K562 (cell line): ENCODE measurements around the gene LMBR1. TPM values are rescaled to one million over a fixed set of nuclear protein-coding genes. Genes with fewer than 3 reads are reported as not detected.

Experiments
- BMI1 ChIP-seq: fragments of 150-350 bp; IDR thresholded peaks from 2 replicates; pipeline ENCODE4 v1.6.1; 2014; ENCODE audit warnings: low read length
- EZH2 ChIP-seq: IDR thresholded peaks from 2 replicates; pipeline ENCODE4 v1.6.1; 2012; ENCODE audit warnings: low read depth, mild to moderate bottlenecking, inconsistent platforms, low read length, borderline replicate concordance
- FIP1L1 ChIP-seq: fragments of 200-400 bp; formaldehyde crosslinking; IDR thresholded peaks from 2 replicates; pipeline ENCODE4 v1.6.1; 2018; ENCODE audit warnings: mild to moderate bottlenecking, low read depth, low read length; ENCODE audit not compliant: poor library complexity, severe bottlenecking
- FOXP4 ChIP-seq: sonication (generic); formaldehyde crosslinking; IDR thresholded peaks from 2 replicates; pipeline ENCODE4 v1.8.0; 2022; ENCODE audit warnings: mild to moderate bottlenecking, missing genetic modification reagents, borderline replicate concordance
- IFI16 ChIP-seq: fragments of 250-450 bp; sonication (Bioruptor Pico); IDR thresholded peaks from 2 replicates; pipeline ENCODE4 v2.1.2; 2022; ENCODE audit warnings: mild to moderate bottlenecking, inconsistent platforms
- MEF2A ChIP-seq: IDR thresholded peaks from 2 replicates; pipeline ENCODE4 v1.6.1; 2011; ENCODE audit warnings: low read depth, mild to moderate bottlenecking, low read length, moderate library complexity; ENCODE audit not compliant: control insufficient read depth
- MTF1 ChIP-seq: fragments of 250-450 bp; sonication (Bioruptor Pico); IDR thresholded peaks from 2 replicates; pipeline ENCODE4 v1.9.0; 2021; ENCODE audit warnings: moderate library complexity, mild to moderate bottlenecking, inconsistent platforms, borderline replicate concordance
- OTX1 ChIP-seq: fragments of 450-650 bp; formaldehyde crosslinking; IDR thresholded peaks from 2 replicates; pipeline ENCODE4 v1.4.0; 2022; ENCODE audit warnings: mild to moderate bottlenecking
- RB1 ChIP-seq: fragments of 450-650 bp; IDR thresholded peaks from 2 replicates; pipeline ENCODE4 v1.6.1; 2017; ENCODE audit warnings: low read depth, mild to moderate bottlenecking
- RFX5 ChIP-seq: IDR thresholded peaks from 2 replicates; pipeline ENCODE4 v1.6.1; 2011; ENCODE audit warnings: low read depth, mild to moderate bottlenecking, improper control_type of control experiment, low read length
- SMAD1 ChIP-seq: fragments of 150-350 bp; IDR thresholded peaks from 2 replicates; pipeline ENCODE4 v1.6.1; 2014; ENCODE audit warnings: low read length, low read depth; ENCODE audit not compliant: partially characterized antibody
- STAT6 ChIP-seq: sonication (generic); formaldehyde crosslinking; IDR thresholded peaks from 2 replicates; pipeline ENCODE4 v1.8.1; 2023; ENCODE audit warnings: mild to moderate bottlenecking, missing genetic modification reagents
- TRIM28 ChIP-seq: fragments of 450-650 bp; IDR thresholded peaks from 2 replicates; pipeline ENCODE4 v1.6.1; 2017
- U2AF1 ChIP-seq: fragments of 200-400 bp; formaldehyde crosslinking; optimal IDR thresholded peaks from 2 replicates; pipeline ENCODE3; 2017; ENCODE audit warnings: mild to moderate bottlenecking, low read depth, low read length, moderate library complexity
- ZEB2 ChIP-seq: fragments of 450-650 bp; IDR thresholded peaks from 2 replicates; pipeline ENCODE4 v1.6.1; 2016
- ZHX1 ChIP-seq: fragments of 150-350 bp; conservative IDR thresholded peaks from 2 replicates; pipeline ENCODE4 v1.6.1; 2014; ENCODE audit warnings: low read length
- ZNF212 ChIP-seq: fragments of 450-650 bp; formaldehyde crosslinking; IDR thresholded peaks from 2 replicates; pipeline ENCODE4 v1.4.0; 2020; ENCODE audit warnings: mild to moderate bottlenecking
- ZNF217 ChIP-seq: sonication (generic); formaldehyde crosslinking; IDR thresholded peaks from 2 replicates; pipeline ENCODE4 v1.8.0; 2022; ENCODE audit warnings: mild to moderate bottlenecking, missing genetic modification reagents
- ZNF445 ChIP-seq: fragments of 250-450 bp; sonication (Bioruptor Pico); IDR thresholded peaks from 2 replicates; pipeline ENCODE4 v1.4.0; 2020; ENCODE audit warnings: low read depth, mild to moderate bottlenecking, moderate library complexity
- ZNF551 ChIP-seq: fragments of 250-450 bp; sonication (Bioruptor Pico); IDR thresholded peaks from 2 replicates; pipeline ENCODE4 v1.5.0; 2021; ENCODE audit warnings: mild to moderate bottlenecking, moderate library complexity
- ZNF75A ChIP-seq: fragments of 450-650 bp; formaldehyde crosslinking; IDR thresholded peaks from 2 replicates; pipeline ENCODE4 v1.4.0; 2020; ENCODE audit warnings: mild to moderate bottlenecking
- polyA plus RNA-seq, 8 experiments: library from polyadenylated mRNA; depleted of rRNA in 4 of 8; stranded (reverse) in 5 of 8; unstranded in 3 of 8; fragments of >200 nt; fragmentation: Nextera tagmentation in 2 of 8; fragmentation: Illumina TruSeq in 1 of 8; extraction: Ambion mirVana in 2 of 8; extraction: Trizol in 1 of 8; gene quantifications; 2 replicates each; pipeline versions ENCODE4 v1.2.1 to v1.2.3, GENCODE V29; 2011 to 2014; ENCODE audit warnings: inconsistent platforms in 1 of 8, missing spikeins in 1 of 8
- total RNA-seq, 7 experiments: library from RNA; depleted of rRNA in 6 of 7; stranded (reverse); fragments of >200 nt in 6 of 7; fragmentation: Illumina TruSeq in 2 of 7; extraction: Trizol in 2 of 7; gene quantifications; 2 replicates each; pipeline versions ENCODE4 v1.2.1 to v1.2.3, GENCODE V29; 2011 to 2021; ENCODE audit warnings: low replicate concordance in 1 of 7

The LMBR1 gene
- total and polyA plus RNA-seq, 9 of the 15 experiments (the other 6 are each of a cell fraction or from before 2014, with no cell fraction given) = 7.7 to 90.0 (median 59.9) TPM

GRCh38 chr7:156892821-156893706, at the start of gene LMBR1 (continued):
- peak; percentile 52 for TF ChIP-seq STAT6 (CRISPR knock-in tag)
- no peak for TF ChIP-seq IFI16 (CRISPR knock-in tag)
- TF ChIP-seq OTX1 (CRISPR knock-in tag) = no peak
- TF ChIP-seq ZEB2 = peak; percentile 49; the same call in 1 of the 2 replicates
- TF ChIP-seq EZH2 = no peak
- TF ChIP-seq BMI1 = no peak
- no peak for TF ChIP-seq FOXP4
- TF ChIP-seq ZNF212 (CRISPR knock-in tag) = no peak
- no peak; the same call in 1 of the 2 replicates for TF ChIP-seq ZHX1
- no peak for TF ChIP-seq MTF1 (CRISPR knock-in tag)
- peak; percentile 94 for TF ChIP-seq RB1
- TF ChIP-seq ZNF75A (CRISPR knock-in tag) = no peak
- TF ChIP-seq FIP1L1 = no peak
- TF ChIP-seq TRIM28 = peak; percentile 71
- TF ChIP-seq U2AF1 = no peak
- no peak for TF ChIP-seq ZNF217 (CRISPR knock-in tag)
- no peak for TF ChIP-seq RFX5
- TF ChIP-seq ZNF445 = no peak
- TF ChIP-seq ZNF551 (CRISPR knock-in tag) = no peak
- TF ChIP-seq SMAD1 = peak; percentile 35
- no peak; the same call in 1 of the 2 replicates for TF ChIP-seq MEF2A
